Ovary (tissue), 9 donors: Measurements from ENCODE around the gene CFAP141. TPM values are rescaled to one million over a fixed set of nuclear protein-coding genes. Genes with fewer than 3 reads are reported as not detected.
"Not testable (repeated sequence)": the region's sequence is repeated elsewhere in the genome, so short reads cannot be mapped to it uniquely, and the experiment has no call there.

Source experiments
- DNase-seq, 5 donors: peaks; one replicate each; pipeline ENCODE4 v3.0.0-alpha.2; 2019 to 2020
- H3K27ac ChIP-seq, 2 donors: fragments of 200-600 bp; one replicate each; pipeline versions ENCODE4 v1.5.1 to v1.8.0; 2019 to 2022
- H3K27me3 ChIP-seq: fragments of 200-600 bp; one replicate; pipeline ENCODE4 v1.8.0; 2022
- H3K36me3 ChIP-seq: fragments of 200-600 bp; sonication (generic); one replicate; pipeline ENCODE4 v1.5.1; 2019
- H3K4me1 ChIP-seq: one replicate; pipeline ENCODE4 v1.8.1; 2013; ENCODE audit warnings: mild to moderate bottlenecking, moderate library complexity; ENCODE audit not compliant: insufficient read depth
- H3K4me3 ChIP-seq: fragments of 200-600 bp; sonication (generic); one replicate; pipeline ENCODE4 v1.5.1; 2017
- H3K9me3 ChIP-seq, 2 donors: fragments of 200-600 bp in 1 of 2; sonication (generic) in 1 of 2; one replicate each; pipeline versions ENCODE4 v1.5.1 to v1.8.1; 2013 to 2019; ENCODE audit warnings: mild to moderate bottlenecking in 1 of 2, moderate library complexity in 1 of 2
- CTCF ChIP-seq, 3 donors: fragments of 450-650 bp in 2 of 3; fragments of 200-600 bp in 1 of 3; IDR thresholded peaks; one replicate each; pipeline versions ENCODE4 v1.5.1 to v1.8.0; 2016 to 2022; ENCODE audit warnings: antibody characterized with exemption in 3 of 3, mild to moderate bottlenecking in 1 of 3
- EP300 ChIP-seq: sonication (generic); formaldehyde crosslinking; IDR thresholded peaks from one replicate; pipeline ENCODE4 v1.6.1; 2017; ENCODE audit warnings: antibody characterized with exemption
- POLR2A ChIP-seq: fragments of 450-650 bp; IDR thresholded peaks from one replicate; pipeline ENCODE4 v1.6.1; 2017; ENCODE audit warnings: antibody characterized with exemption, mild to moderate bottlenecking, moderate library complexity
- whole genome bisulfite sequencing, 3 donors: extraction: QIAGEN DNeasy Blood & Tissue Kit in 1 of 3; methylation state at CpG; one replicate each; pipeline versions ENCODE4 v1.1.5 to v1.1.7; 2013 to 2017; 5-methylcytosine and 5-hydroxymethylcytosine counted together
- intact Hi-C, 4 donors: fragments of 100-400 bp; cut with DNase I; formaldehyde crosslinking; loops; one replicate each; pipeline versions ENCODE4 v1.11.0 to v1.15.1; 2022 to 2023
- polyA plus RNA-seq, 2 donors: library from polyadenylated mRNA; stranded (reverse); fragments of 200-250 nt in 1 of 2; fragments of 350-450 nt in 1 of 2; fragmentation: Illumina TruSeq in 1 of 2; extraction: RNeasy Lipid Tissue Mini Kit (QIAGEN cat#74804) in 1 of 2; gene quantifications; one replicate each; pipeline ENCODE4 v1.2.3, GENCODE V29; 2013 to 2014
- total RNA-seq, 7 donors: library from RNA; depleted of rRNA in 2 of 7; stranded (reverse); fragments of >200 nt in 2 of 7; fragmentation: NEBNext Ultra II Directional in 3 of 7; extraction: Animal tissue kit (Norgen Biotek cat#: 25700) in 3 of 7; gene quantifications; one replicate each; pipeline versions ENCODE4 v1.1.0 to v1.2.4, GENCODE V29; 2016 to 2023
- donor health status: DM: no; HTN: no; CAD: no; lungs with moderate emphysema.
- donor health status: DM: no; HTN: no; CAD: no.
- donor health status: Bipolar disorder and iron deficiency.
- donor health status: DM: yes; HTN: yes; CAD: no.
- donor health status: DM: no; HTN: no; CAD: no.
- donor health status: DM: yes; HTN: yes; CAD: no.

The CFAP141 gene
- total and polyA plus RNA-seq, 9 donors, result 2.4 TPM; not detected in 8

DNA sequence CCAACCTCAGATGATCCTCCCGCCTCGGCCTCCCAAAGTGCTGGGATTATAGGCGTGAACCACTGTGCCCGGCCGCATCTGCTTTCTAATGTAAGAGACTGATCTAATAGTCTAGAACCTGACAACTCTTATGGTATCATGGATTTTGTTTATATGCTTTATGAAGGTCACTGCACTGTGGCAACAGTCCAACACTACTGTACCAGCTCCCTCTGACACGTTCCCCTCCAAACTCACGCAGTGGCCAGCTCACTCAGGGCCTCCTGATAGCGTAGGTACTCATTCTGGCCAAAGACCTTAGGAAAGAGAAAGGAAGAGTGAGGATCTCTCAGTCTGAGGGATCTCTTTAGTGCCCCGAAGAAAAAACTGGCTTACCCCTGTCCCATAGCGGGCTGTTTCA lies 6.0 kb upstream of the CFAP141 start:
- intact Hi-C loops, result no loop called here
- Histone ChIP-seq H3K27me3 (no peaks in the 10 kb centered on the region), H3K4me1 (no peaks in the 10 kb centered on the region), H3K36me3 (no peaks in the 10 kb centered on the region), H3K4me3 (no peak overlapping the region), H3K27ac (no peak overlapping the region), H3K9me3 (no peaks in the 10 kb centered on the region)
- no peak for DNase-seq
- WGBS, 3 donors, result 87 to 91% (median 89%) methylated on average over 10 of the region's 10 CpGs
- TF ChIP-seq EP300 (no peak), CTCF (IDR thresholded peaks at IDR 0.05) (no peak), POLR2A (no peak)

DNA sequence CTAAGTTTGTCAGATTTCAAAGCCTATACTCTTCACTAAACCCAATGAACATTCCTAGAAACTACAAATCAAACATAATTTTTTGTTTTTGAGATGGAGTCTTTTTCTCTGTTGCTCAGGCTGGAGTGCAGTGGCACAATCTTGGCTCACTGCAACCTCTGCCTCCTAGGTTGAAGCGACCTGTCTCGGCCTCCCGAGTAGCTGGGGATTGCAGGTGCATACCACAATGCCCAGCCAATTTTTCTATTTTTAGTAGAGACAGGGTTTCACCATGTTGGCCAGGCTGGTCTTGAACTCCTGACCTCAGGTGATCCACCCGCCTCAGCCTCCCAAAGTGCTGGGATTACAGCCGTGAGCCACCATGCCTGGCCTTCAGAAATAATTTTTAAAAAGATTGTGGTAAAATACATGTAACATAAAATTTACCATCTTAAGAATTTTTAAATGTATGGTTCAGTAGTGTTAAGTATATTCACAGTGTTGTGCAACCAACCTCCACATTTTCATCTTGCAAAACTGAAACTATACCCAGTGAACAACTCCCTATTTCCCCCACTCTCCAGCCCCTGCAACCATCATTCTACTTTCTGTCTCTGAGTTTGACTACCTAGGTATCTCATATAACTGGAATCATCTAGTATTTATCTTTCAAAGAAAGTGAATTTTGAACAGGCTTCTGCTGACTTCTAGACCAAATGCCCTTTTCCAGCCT lies 2.7 kb upstream of the CFAP141 start:
- Histone ChIP-seq H3K4me1 (no peaks in the 10 kb centered on the region), H3K9me3 (no peaks in the 10 kb centered on the region), H3K4me3 (no peak overlapping the region), H3K36me3 (no peaks in the 10 kb centered on the region), H3K27ac (no peak overlapping the region), H3K27me3 (no peaks in the 10 kb centered on the region)
- intact Hi-C loops, result no loop called here
- 79 to 84% (median 81%) methylated on average over 5 of the region's 5 CpGs for WGBS, 3 donors
- DNase-seq, result no peak
- TF ChIP-seq CTCF (IDR thresholded peaks at IDR 0.05), result no peak
- no peak for TF ChIP-seq EP300
- TF ChIP-seq POLR2A, result no peak

GRCh38 chr1:154207262-154207661 lies 1.1 kb upstream of the CFAP141 start:
- TF ChIP-seq EP300 (no peak), CTCF (IDR thresholded peaks at IDR 0.05) (no peak), POLR2A (no peak)
- intact Hi-C loops, result no loop called here
- Histone ChIP-seq H3K4me3 (no peak overlapping the region), H3K9me3 (no peaks in the 10 kb centered on the region), H3K4me1 (no peaks in the 10 kb centered on the region), H3K36me3 (no peaks in the 10 kb centered on the region), H3K27me3 (no peaks in the 10 kb centered on the region), H3K27ac (no peak overlapping the region)
- WGBS, 3 donors, result 73 to 75% (median 75%) methylated on average over 9 of the region's 9 CpGs
- DNase-seq, result no peak

DNA sequence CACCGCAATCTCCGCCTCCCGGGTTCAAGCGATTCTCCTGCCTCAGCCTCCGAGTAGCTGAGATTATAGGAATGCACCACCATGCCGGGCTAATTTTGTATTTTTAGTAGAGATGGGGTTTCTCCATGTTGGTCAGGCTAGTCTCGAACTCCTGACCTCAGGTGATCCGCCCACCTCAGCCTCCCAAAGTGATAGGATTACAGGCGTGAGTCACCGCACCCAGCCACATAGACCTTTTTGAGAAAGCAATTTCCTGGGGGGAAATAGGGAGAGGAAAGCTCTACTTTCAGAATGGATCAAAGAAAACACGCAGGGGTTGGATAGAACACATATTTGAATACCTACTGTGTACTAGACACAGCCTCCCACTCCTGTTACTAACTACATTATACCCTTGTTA lies 355 bp downstream of the CFAP141 start:
- intact Hi-C loops, DNase-seq, H3K27me3 ChIP-seq, H3K4me3 ChIP-seq, H3K4me1 ChIP-seq, H3K27ac ChIP-seq, H3K36me3 ChIP-seq, H3K9me3 ChIP-seq: not testable (repeated sequence)
- 90 to 94% (median 92%) methylated on average over 11 of the region's 11 CpGs for WGBS, 3 donors

DNA sequence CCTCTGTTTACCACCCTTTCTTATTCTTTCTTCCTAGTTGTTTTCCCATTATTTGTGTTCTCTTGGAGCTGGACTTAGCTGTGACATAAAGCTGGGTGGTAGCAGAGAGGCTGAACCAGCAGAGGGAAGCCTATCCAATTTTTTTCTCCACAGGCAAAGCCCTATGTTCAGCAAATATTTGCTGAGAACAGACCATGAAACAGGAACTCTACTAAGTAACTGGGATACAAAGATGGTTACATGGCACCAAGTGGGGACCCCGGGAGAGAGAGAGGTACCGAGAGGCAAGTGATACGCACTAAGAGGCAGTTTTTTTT lies 6.6 kb downstream of the CFAP141 start:
- 86 to 94% (median 88%) methylated on average over 3 of the region's 3 CpGs for WGBS, 3 donors
- Histone ChIP-seq H3K4me3 (no peak overlapping the region), H3K9me3 (no peaks in the 10 kb centered on the region), H3K27ac (no peak overlapping the region), H3K36me3 (no peaks in the 10 kb centered on the region), H3K4me1 (no peaks in the 10 kb centered on the region), H3K27me3 (no peaks in the 10 kb centered on the region)
- no peak for DNase-seq
- intact Hi-C loops, result no loop called here
- TF ChIP-seq CTCF (IDR thresholded peaks at IDR 0.05), result no peak
- TF ChIP-seq POLR2A, result no peak
- no peak for TF ChIP-seq EP300
